Effector memory CD4-positive, alpha-beta T cell (primary cell): ENCODE measurements around the gene SMC3.
A peak's percentile ranks its signal among the peaks of the same experiment; 100 is the strongest.
"Not testable (repeated sequence)": the region's sequence is repeated elsewhere in the genome, so short reads cannot be mapped to it uniquely, and the experiment has no call there.

Source experiments
- DNase-seq, 3 donors: peaks; one replicate each; pipeline ENCODE4 v3.0.0-alpha.2; 2020
- H3K27ac ChIP-seq: 2 replicates; pipeline ENCODE4 v1.7.0; 2013; ENCODE audit warnings: mild to moderate bottlenecking, low read length, moderate library complexity; ENCODE audit not compliant: insufficient read depth, poor library complexity, severe bottlenecking
- H3K27me3 ChIP-seq: replicated peaks from 2 replicates; pipeline ENCODE4 v1.7.0; 2013; ENCODE audit warnings: mild to moderate bottlenecking, low read length; ENCODE audit not compliant: insufficient read depth, control insufficient read depth, poor library complexity, severe bottlenecking
- H3K36me3 ChIP-seq: 2 replicates; pipeline ENCODE4 v1.7.0; 2013; ENCODE audit warnings: mild to moderate bottlenecking, low read length, moderate library complexity; ENCODE audit not compliant: control insufficient read depth, insufficient read depth
- H3K4me1 ChIP-seq: 2 replicates; pipeline ENCODE4 v1.7.0; 2013; ENCODE audit warnings: low read length, mild to moderate bottlenecking; ENCODE audit not compliant: control insufficient read depth, insufficient read depth, poor library complexity, severe bottlenecking
- H3K4me3 ChIP-seq: 2 replicates; pipeline ENCODE4 v1.7.0; 2013; ENCODE audit warnings: low read length, low read depth, mild to moderate bottlenecking; ENCODE audit not compliant: insufficient read depth, poor library complexity, severe bottlenecking
- H3K9me3 ChIP-seq: 2 replicates; pipeline ENCODE4 v1.7.0; 2013; ENCODE audit warnings: mild to moderate bottlenecking, low read length, moderate library complexity; ENCODE audit not compliant: control insufficient read depth

SMC3 gene

DNA sequence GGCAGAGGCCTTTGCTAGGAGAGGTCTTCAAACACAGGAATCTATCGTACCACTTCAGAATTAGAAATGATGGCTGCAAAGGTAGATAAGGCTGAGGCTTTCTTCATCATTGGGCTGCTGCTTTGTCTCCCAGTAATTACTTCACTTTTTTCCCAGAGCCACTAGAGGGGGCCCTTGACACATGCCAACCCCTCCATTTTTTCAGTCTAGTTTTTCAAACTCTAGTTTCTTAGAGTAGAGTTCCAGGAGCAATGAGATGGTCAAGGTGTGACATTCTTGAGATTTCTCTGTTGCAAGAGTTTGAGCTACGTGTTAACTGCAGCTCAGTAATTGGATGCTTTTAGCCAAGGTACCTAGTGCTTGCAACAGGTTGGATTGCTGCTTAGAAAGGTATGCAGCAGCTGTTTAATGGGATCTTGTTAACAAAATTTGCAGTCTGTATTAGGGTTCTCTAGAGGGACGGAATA is 42.8 kb downstream of the SMC3 start:
- peak in 2 of 3 donors; percentile 10 to 38 for DNase-seq

GRCh38 chr10:110610781-110611180 is 43.3 kb downstream of the SMC3 start:
- H3K36me3 ChIP-seq, H3K4me1 ChIP-seq, H3K9me3 ChIP-seq, H3K4me3 ChIP-seq, H3K27me3 ChIP-seq, DNase-seq, H3K27ac ChIP-seq: not testable (repeated sequence)

More for the DNA sequence above, 42.8 kb downstream of the SMC3 start:
- Histone ChIP-seq H3K27me3 (no peaks in the 10 kb centered on the region), H3K4me3 (no peak overlapping the region), H3K36me3 (peaks cover 5% of the 10 kb centered on the region), H3K9me3 (no peaks in the 10 kb centered on the region), H3K4me1 (no peaks in the 10 kb centered on the region), H3K27ac (no peak overlapping the region)

- no peaks in the 10 kb centered on the region for H3K36me3 ChIP-seq
- H3K4me1 ChIP-seq, result no peaks in the 10 kb centered on the region
- no peak overlapping the region for H3K4me3 ChIP-seq
- no peaks in the 10 kb centered on the region for H3K27me3 ChIP-seq
- no peak overlapping the region for H3K27ac ChIP-seq
- DNase-seq, result no peak
- no peaks in the 10 kb centered on the region for H3K9me3 ChIP-seq
Measured at GRCh38 chr10:110612087-110612486, 44.6 kb downstream of the SMC3 start.

GRCh38 chr10:110612629-110613028 is 45.1 kb downstream of the SMC3 start:
- no peak overlapping the region for H3K4me3 ChIP-seq
- no peak for DNase-seq
- H3K4me1 ChIP-seq, result no peaks in the 10 kb centered on the region

GRCh38 chr10:110613341-110613995 is 46.0 kb downstream of the SMC3 start:
- Histone ChIP-seq H3K36me3 (no peaks in the 10 kb centered on the region), H3K27me3 (no peaks in the 10 kb centered on the region), H3K4me1 (no peaks in the 10 kb centered on the region), H3K9me3 (no peaks in the 10 kb centered on the region), H3K27ac (no peak overlapping the region), H3K4me3 (no peak overlapping the region)
- DNase-seq, result no peak

More at GRCh38 chr10:110612629-110613028, 45.1 kb downstream of the SMC3 start:
- Histone ChIP-seq H3K9me3 (no peaks in the 10 kb centered on the region), H3K36me3 (no peaks in the 10 kb centered on the region), H3K27ac (no peak overlapping the region), H3K27me3 (no peaks in the 10 kb centered on the region)

- Histone ChIP-seq H3K4me1 (no peaks in the 10 kb centered on the region), H3K4me3 (no peak overlapping the region), H3K27ac (no peak overlapping the region), H3K27me3 (no peaks in the 10 kb centered on the region), H3K36me3 (no peaks in the 10 kb centered on the region), H3K9me3 (no peaks in the 10 kb centered on the region)
- no peak for DNase-seq
Measured at GRCh38 chr10:110613996-110614495, 46.6 kb downstream of the SMC3 start.

DNA sequence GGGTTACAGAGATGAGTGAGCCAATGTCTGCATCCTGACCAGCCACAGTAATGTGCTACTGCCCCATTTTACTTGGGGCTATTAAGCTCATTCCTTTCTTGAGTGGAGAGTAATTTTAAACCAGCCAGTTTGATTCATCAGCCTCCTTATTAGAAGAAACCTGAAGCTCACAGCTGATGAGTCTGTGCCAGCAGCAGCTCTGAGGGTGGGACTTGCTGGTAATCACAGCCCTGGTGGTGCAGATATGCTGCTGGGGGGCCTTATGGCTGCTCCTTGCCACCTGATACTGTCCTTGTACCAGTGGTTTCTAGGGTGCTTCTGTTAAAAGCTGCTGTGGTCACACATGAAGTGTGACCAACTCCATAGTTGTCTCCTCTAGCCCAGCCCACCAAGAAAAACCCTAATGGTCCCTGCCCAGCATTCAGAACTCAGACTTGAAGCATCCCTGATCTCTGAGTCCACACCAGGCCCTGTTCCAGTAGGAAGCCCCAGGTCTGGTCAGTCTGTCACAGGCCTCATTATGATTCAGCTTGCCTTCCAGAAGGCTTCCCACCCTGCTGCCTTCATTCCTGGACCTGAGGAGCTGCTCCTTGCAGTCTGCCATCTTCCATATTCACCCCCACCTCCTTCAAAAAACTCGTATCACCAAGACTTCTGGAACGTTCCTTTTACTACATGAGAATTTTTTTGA is 47.7 kb downstream of the SMC3 start:
- Histone ChIP-seq H3K36me3 (no peaks in the 10 kb centered on the region), H3K27me3 (no peaks in the 10 kb centered on the region), H3K9me3 (no peaks in the 10 kb centered on the region), H3K4me1 (no peaks in the 10 kb centered on the region), H3K27ac (no peak overlapping the region), H3K4me3 (no peak overlapping the region)
- DNase-seq, result no peak

DNA sequence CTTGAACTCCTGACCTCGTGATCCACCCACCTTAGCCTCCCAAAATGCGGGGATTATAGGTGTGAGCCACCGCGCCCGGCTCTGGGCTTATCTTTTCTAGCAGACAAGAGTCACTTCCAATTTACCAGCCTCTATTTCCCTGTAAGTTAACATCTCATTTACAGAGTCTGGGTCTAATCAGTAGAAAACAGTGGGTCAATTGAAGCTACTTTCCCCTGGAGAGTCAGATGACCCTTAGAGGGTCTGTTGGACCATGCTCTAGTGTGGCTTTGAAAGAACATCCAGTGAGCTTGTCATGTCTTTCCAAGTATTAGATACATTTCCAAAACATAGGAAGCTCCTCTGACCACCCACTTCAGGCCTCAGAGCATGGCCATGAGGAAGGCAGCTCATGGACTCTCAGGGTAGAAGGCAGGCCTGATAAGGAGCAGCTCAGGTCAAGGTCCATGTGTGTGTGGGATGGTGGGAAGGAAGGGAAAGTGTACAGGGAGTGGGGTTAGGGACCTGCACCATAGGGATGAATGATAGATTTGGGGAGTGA is 49.1 kb downstream of the SMC3 start:
- Histone ChIP-seq H3K27me3 (no peaks in the 10 kb centered on the region), H3K4me1 (no peaks in the 10 kb centered on the region), H3K36me3 (no peaks in the 10 kb centered on the region), H3K9me3 (no peaks in the 10 kb centered on the region), H3K27ac (no peak overlapping the region), H3K4me3 (no peak overlapping the region)
- DNase-seq, result no peak

DNA sequence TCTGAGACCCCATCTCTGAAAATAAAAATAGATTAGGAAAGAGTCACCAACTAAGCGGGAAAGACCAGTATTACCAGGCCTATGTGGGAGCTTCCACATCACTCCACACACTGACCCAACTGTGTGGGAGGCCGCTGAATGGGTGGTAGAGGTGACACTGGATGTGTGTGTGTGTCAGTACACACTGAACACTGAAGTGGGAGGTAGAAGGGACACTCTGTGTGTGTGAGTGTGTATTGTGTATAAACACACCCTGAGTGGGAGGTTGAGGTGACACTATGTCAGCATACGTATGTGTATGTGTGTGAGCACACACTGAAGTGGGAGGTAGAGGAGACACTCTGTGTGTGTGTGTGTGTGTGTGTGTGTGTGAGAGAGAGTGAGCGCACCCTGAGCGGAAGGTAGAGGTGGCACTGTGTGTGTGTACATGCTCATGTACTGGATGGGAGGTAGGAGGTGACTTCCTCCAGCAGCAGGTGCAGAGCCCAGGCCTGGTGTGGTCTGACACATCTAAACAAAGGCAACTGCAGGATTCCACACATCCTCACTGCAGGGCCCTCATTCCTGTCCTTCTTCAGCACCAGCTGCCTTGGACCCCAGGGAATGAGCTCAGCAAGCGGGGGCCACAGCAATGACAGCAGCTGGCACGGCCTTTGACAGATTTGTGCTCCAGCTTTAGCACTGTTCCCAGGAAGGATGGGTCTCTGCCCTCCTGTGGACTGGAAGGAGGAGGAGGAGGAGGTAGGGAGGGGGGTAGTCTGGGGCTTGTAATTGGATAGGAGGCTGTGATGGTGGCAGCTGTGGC is 50.1 kb downstream of the SMC3 start:
- H3K4me1 ChIP-seq, result no peaks in the 10 kb centered on the region
- H3K4me3 ChIP-seq, result no peak overlapping the region
- H3K36me3 ChIP-seq, result no peaks in the 10 kb centered on the region
- no peaks in the 10 kb centered on the region for H3K27me3 ChIP-seq
- DNase-seq, result no peak
- no peaks in the 10 kb centered on the region for H3K9me3 ChIP-seq
- H3K27ac ChIP-seq, result no peak overlapping the region
